Astrocyte (in vitro differentiated cells and primary cell): Measurements from ENCODE around the gene ZDHHC1. TPM values are rescaled to one million over a fixed set of nuclear protein-coding genes. Genes with fewer than 3 reads are reported as not detected.

Experiments used
- DNase-seq: peaks from one replicate; pipeline ENCODE4 v3.0.0-alpha.2; 2010; ENCODE audit warnings: low read depth
- FAIRE-seq: peaks from 2 replicates; lab custom pipeline; 2011; peaks lifted over from hg19 to GRCh38; lab: Jason Lieb, UNC
- H2AFZ ChIP-seq: 2 replicates; pipeline ENCODE4 v1.6.0; 2012; ENCODE audit warnings: low read depth, low read length, inconsistent platforms
- H3K27ac ChIP-seq: 2 replicates; pipeline ENCODE4 v1.5.1; 2011; ENCODE audit warnings: low read depth, low read length, inconsistent platforms
- H3K27me3 ChIP-seq: 2 replicates; pipeline ENCODE4 v1.6.0; 2011; ENCODE audit warnings: low read length, inconsistent platforms; ENCODE audit not compliant: insufficient read depth
- H3K36me3 ChIP-seq: 2 replicates; pipeline ENCODE4 v1.5.1; 2011; ENCODE audit warnings: low read length, inconsistent platforms; ENCODE audit not compliant: insufficient read depth
- H3K4me1 ChIP-seq: 2 replicates; pipeline ENCODE4 v1.5.1; 2011; ENCODE audit warnings: low read length, inconsistent platforms; ENCODE audit not compliant: insufficient read depth
- H3K4me2 ChIP-seq: 2 replicates; pipeline ENCODE4 v1.6.0; 2012; ENCODE audit warnings: low read length, inconsistent platforms
- H3K4me3 ChIP-seq: 2 replicates; pipeline ENCODE4 v1.5.1; 2011; ENCODE audit warnings: low read depth, mild to moderate bottlenecking, low read length, inconsistent platforms; ENCODE audit not compliant: insufficient read depth
- H3K79me2 ChIP-seq: 2 replicates; pipeline ENCODE4 v1.6.0; 2012; ENCODE audit warnings: mild to moderate bottlenecking, low read length, inconsistent platforms; ENCODE audit not compliant: insufficient read depth
- H3K9ac ChIP-seq: 2 replicates; pipeline ENCODE4 v1.6.0; 2012; ENCODE audit warnings: mild to moderate bottlenecking, low read length, inconsistent platforms
- H3K9me3 ChIP-seq: 2 replicates; pipeline ENCODE4 v1.5.1; 2012; ENCODE audit warnings: low read depth, mild to moderate bottlenecking, low read length, inconsistent platforms; ENCODE audit not compliant: insufficient read depth
- H4K20me1 ChIP-seq: 2 replicates; pipeline ENCODE4 v1.6.0; 2012; ENCODE audit warnings: low read length, inconsistent platforms; ENCODE audit not compliant: insufficient read depth
- H3K27ac Mint-ChIP-seq: one replicate; pipeline ENCODE4 v1.8.0; 2021; ENCODE audit warnings: mild to moderate bottlenecking, mixed read lengths; ENCODE audit not compliant: unreplicated experiment
- H3K27me3 Mint-ChIP-seq: one replicate; pipeline ENCODE4 v1.8.0; 2021; ENCODE audit warnings: low read depth, mixed read lengths; ENCODE audit not compliant: unreplicated experiment
- H3K36me3 Mint-ChIP-seq: one replicate; pipeline ENCODE4 v1.8.0; 2021; ENCODE audit warnings: low read depth, mixed read lengths; ENCODE audit not compliant: unreplicated experiment
- H3K4me1 Mint-ChIP-seq: one replicate; pipeline ENCODE4 v1.8.0; 2021; ENCODE audit warnings: low read depth, mixed read lengths; ENCODE audit not compliant: unreplicated experiment
- H3K4me3 Mint-ChIP-seq: one replicate; pipeline ENCODE4 v1.8.0; 2021; ENCODE audit warnings: mild to moderate bottlenecking, moderate library complexity, mixed read lengths; ENCODE audit not compliant: unreplicated experiment
- H3K9me3 Mint-ChIP-seq: one replicate; pipeline ENCODE4 v1.8.0; 2021; ENCODE audit warnings: mild to moderate bottlenecking, mixed read lengths; ENCODE audit not compliant: unreplicated experiment
- EZH2 ChIP-seq: IDR thresholded peaks from 2 replicates; pipeline ENCODE4 v1.6.1; 2012; ENCODE audit warnings: mild to moderate bottlenecking, low read length, inconsistent platforms; ENCODE audit not compliant: insufficient read depth
- total RNA-seq: library from RNA; stranded (reverse); gene quantifications from 2 replicates; pipeline ENCODE4 v1.2.1, GENCODE V29; 2021
- TF ChIP-seq, protein P1 (sequence below): IDR thresholded peaks from 2 replicates; pipeline ENCODE4 v1.5.1; 2011; ENCODE audit warnings: low read depth, mild to moderate bottlenecking, inconsistent platforms, low read length, moderate library complexity; ENCODE audit not compliant: insufficient read depth

The ZDHHC1 gene
- total RNA-seq, 1 donor from 2014 or later, result 3.7 TPM

- no peak overlapping the region for H3K4me3 ChIP-seq
- Mint-ChIP-seq H3K27ac (peak overlapping the region; percentile 62), H3K9me3 (no peaks in the 10 kb centered on the region), H3K4me1 (peaks cover 15% of the 10 kb centered on the region), H3K4me3 (no peak overlapping the region), H3K27me3 (no peaks in the 10 kb centered on the region), H3K36me3 (peaks cover 31% of the 10 kb centered on the region)
- H4K20me1 ChIP-seq, result peaks cover 97% of the 10 kb centered on the region
- DNase-seq (no peak), FAIRE-seq (no peak)
- H3K9me3 ChIP-seq, result no peaks in the 10 kb centered on the region
- no peak overlapping the region for H3K9ac ChIP-seq
- H3K4me2 ChIP-seq, result no peak overlapping the region
- TF ChIP-seq, protein P1, sequence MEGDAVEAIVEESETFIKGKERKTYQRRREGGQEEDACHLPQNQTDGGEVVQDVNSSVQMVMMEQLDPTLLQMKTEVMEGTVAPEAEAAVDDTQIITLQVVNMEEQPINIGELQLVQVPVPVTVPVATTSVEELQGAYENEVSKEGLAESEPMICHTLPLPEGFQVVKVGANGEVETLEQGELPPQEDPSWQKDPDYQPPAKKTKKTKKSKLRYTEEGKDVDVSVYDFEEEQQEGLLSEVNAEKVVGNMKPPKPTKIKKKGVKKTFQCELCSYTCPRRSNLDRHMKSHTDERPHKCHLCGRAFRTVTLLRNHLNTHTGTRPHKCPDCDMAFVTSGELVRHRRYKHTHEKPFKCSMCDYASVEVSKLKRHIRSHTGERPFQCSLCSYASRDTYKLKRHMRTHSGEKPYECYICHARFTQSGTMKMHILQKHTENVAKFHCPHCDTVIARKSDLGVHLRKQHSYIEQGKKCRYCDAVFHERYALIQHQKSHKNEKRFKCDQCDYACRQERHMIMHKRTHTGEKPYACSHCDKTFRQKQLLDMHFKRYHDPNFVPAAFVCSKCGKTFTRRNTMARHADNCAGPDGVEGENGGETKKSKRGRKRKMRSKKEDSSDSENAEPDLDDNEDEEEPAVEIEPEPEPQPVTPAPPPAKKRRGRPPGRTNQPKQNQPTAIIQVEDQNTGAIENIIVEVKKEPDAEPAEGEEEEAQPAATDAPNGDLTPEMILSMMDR, result no peak
- TF ChIP-seq EZH2, result no peak
- H3K79me2 ChIP-seq, result peaks cover 14% of the 10 kb centered on the region
- H3K4me1 ChIP-seq, result peaks cover 4% of the 10 kb centered on the region
- H3K27ac ChIP-seq, result no peak overlapping the region
- no peaks in the 10 kb centered on the region for H3K27me3 ChIP-seq
- no peak overlapping the region for H2AFZ ChIP-seq
- peaks cover 2% of the 10 kb centered on the region for H3K36me3 ChIP-seq
Measured at GRCh38 chr16:67449739-67450138, 33.5 kb upstream of the ZDHHC1 start.

GRCh38 chr16:67449336-67449735, 33.1 kb upstream of the ZDHHC1 start:
- no peak overlapping the region for H3K4me3 Mint-ChIP-seq
- H3K79me2 ChIP-seq, result peaks cover 14% of the 10 kb centered on the region

GRCh38 chr16:67448580-67448979, 32.3 kb upstream of the ZDHHC1 start:
- Mint-ChIP-seq H3K27ac (no peak overlapping the region), H3K36me3 (peaks cover 31% of the 10 kb centered on the region), H3K4me1 (peaks cover 13% of the 10 kb centered on the region), H3K4me3 (no peak overlapping the region), H3K9me3 (no peaks in the 10 kb centered on the region), H3K27me3 (no peaks in the 10 kb centered on the region)
- Histone ChIP-seq H2AFZ (no peak overlapping the region), H3K4me2 (no peak overlapping the region), H3K9me3 (no peaks in the 10 kb centered on the region), H4K20me1 (peaks cover 97% of the 10 kb centered on the region), H3K27ac (no peak overlapping the region), H3K9ac (no peak overlapping the region), H3K4me3 (no peak overlapping the region), H3K4me1 (peaks cover 6% of the 10 kb centered on the region), H3K79me2 (peaks cover 8% of the 10 kb centered on the region), H3K36me3 (peaks cover 2% of the 10 kb centered on the region), H3K27me3 (no peaks in the 10 kb centered on the region)
- FAIRE-seq (no peak), DNase-seq (no peak)
- TF ChIP-seq, protein P1, result no peak
- TF ChIP-seq EZH2, result no peak

More at GRCh38 chr16:67449336-67449735, 33.1 kb upstream of the ZDHHC1 start:
- Histone ChIP-seq H3K4me1 (peaks cover 6% of the 10 kb centered on the region), H3K36me3 (peaks cover 2% of the 10 kb centered on the region), H2AFZ (no peak overlapping the region), H3K27ac (no peak overlapping the region), H3K27me3 (no peaks in the 10 kb centered on the region), H4K20me1 (peaks cover 97% of the 10 kb centered on the region), H3K4me2 (no peak overlapping the region), H3K4me3 (no peak overlapping the region), H3K9me3 (no peaks in the 10 kb centered on the region), H3K9ac (no peak overlapping the region)
- peak overlapping the region; percentile 62 for H3K27ac Mint-ChIP-seq
- peaks cover 31% of the 10 kb centered on the region for H3K36me3 Mint-ChIP-seq
- FAIRE-seq (no peak), DNase-seq (no peak)
- H3K4me1 Mint-ChIP-seq, result peaks cover 17% of the 10 kb centered on the region
- H3K9me3 Mint-ChIP-seq, result no peaks in the 10 kb centered on the region
- TF ChIP-seq, protein P1, result no peak
- no peak for TF ChIP-seq EZH2
- no peaks in the 10 kb centered on the region for H3K27me3 Mint-ChIP-seq
